ENCODE measurements around the gene SLC17A3. TPM values are rescaled to one million over a fixed set of nuclear protein-coding genes. Genes with fewer than 3 reads are reported as not detected.

SLC17A3 gene
- total and polyA plus RNA-seq, 12 donors, result not detected

DNA sequence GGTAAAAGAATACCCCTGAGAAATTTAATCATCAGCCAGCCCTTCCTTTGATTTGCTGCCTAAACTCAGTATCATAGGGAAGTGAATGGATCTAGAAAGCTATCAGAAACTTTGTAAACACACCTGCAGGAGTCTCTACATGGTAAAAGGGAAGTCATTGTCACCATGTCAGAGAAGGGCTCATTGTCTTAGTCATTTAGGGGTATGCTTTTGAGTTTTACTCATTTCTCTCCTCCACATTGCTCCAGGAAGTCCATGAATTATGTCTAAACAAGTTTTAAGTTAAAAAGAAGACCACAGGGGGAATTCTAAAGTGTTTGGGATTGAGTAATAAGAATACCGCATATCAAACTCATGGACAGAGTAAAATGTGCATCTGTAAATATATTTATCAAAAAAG, 44.7 kb downstream of the SLC17A3 start:
- TF ChIP-seq, protein P1, sequence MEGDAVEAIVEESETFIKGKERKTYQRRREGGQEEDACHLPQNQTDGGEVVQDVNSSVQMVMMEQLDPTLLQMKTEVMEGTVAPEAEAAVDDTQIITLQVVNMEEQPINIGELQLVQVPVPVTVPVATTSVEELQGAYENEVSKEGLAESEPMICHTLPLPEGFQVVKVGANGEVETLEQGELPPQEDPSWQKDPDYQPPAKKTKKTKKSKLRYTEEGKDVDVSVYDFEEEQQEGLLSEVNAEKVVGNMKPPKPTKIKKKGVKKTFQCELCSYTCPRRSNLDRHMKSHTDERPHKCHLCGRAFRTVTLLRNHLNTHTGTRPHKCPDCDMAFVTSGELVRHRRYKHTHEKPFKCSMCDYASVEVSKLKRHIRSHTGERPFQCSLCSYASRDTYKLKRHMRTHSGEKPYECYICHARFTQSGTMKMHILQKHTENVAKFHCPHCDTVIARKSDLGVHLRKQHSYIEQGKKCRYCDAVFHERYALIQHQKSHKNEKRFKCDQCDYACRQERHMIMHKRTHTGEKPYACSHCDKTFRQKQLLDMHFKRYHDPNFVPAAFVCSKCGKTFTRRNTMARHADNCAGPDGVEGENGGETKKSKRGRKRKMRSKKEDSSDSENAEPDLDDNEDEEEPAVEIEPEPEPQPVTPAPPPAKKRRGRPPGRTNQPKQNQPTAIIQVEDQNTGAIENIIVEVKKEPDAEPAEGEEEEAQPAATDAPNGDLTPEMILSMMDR (IDR thresholded peaks at IDR 0.05), result no peak
- no peak overlapping the region for H3K27ac ChIP-seq
- no peak for DNase-seq
- 92 to 96% methylated on average over 1 of the region's 1 CpG for WGBS, 2 donors
- intact Hi-C loops (cut with DNase I), result no loop called here
- H3K27me3 ChIP-seq, result peaks cover 0 to 11% (median 0%) of the 10 kb centered on the region in 7 donors
- no peaks in the 10 kb centered on the region for H3K4me1 ChIP-seq
- no peaks in the 10 kb centered on the region for H3K9me3 ChIP-seq
- H3K36me3 ChIP-seq, result no peaks in the 10 kb centered on the region
- no peak for ATAC-seq
- no peak overlapping the region for H3K4me3 ChIP-seq

DNA sequence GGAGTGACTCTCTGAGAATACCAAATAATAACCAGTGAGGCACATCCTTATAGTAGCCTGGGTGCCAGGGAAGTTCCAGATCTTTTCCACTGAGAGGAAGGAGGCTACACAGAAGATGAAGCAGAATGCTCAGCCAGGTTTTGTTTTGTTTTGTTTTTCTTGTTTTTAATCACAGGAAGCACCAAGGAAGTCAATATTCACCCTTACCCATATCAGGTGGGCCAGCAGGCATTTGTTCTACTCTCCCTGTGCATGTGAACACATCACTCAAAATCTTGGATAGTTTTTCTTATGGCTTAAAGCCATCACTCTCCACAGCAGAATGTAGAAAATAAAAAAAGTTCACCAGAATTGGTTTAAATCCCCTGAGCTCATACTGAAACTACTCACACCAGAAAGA, 52.7 kb downstream of the SLC17A3 start:
- Histone ChIP-seq H3K27me3 (peaks cover 0 to 4% (median 0%) of the 10 kb centered on the region in 7 donors), H3K4me3 (no peak overlapping the region), H3K27ac (no peak overlapping the region), H3K36me3 (no peaks in the 10 kb centered on the region), H3K9me3 (peaks cover 0 to 3% (median 0%) of the 10 kb centered on the region in 11 donors), H3K4me1 (no peaks in the 10 kb centered on the region)
- no peak for DNase-seq
- TF ChIP-seq, protein P1 (IDR thresholded peaks at IDR 0.05), result no peak
- ATAC-seq, result no peak
- intact Hi-C loops (cut with DNase I), result no loop called here

DNA sequence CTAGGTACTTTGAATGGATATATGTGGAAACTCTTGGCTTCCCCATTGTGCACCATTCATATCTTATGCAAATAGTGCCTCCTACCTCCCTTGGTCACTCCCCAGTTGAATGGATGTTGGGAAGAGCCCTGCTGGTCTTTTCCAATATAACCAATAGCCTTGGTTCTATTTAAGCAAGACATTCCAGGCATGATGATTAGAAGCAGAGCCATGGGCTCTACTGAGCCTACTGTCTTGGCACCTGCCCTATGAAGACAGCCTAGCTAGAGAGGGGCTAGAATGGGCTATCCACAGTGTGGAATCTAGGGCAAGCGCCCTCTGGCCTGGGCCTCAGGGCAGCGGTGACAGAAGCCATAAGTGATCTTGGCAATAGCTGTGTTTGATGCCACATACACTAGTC, 57.8 kb downstream of the SLC17A3 start:
- 94% methylated on average over 2 of the region's 2 CpGs for WGBS, 2 donors
- H3K4me3 ChIP-seq, result no peak overlapping the region
- ATAC-seq (no peak), DNase-seq (no peak)
- no peak overlapping the region for H3K27ac ChIP-seq
- intact Hi-C loops (cut with DNase I), result no loop called here
- H3K27me3 ChIP-seq, result peaks cover 0 to 4% (median 0%) of the 10 kb centered on the region in 7 donors
- H3K9me3 ChIP-seq, result peaks cover 0 to 6% (median 0%) of the 10 kb centered on the region in 11 donors
- H3K36me3 ChIP-seq, result no peaks in the 10 kb centered on the region
- no peaks in the 10 kb centered on the region for H3K4me1 ChIP-seq
- TF ChIP-seq, protein P1 (IDR thresholded peaks at IDR 0.05), result no peak

DNA sequence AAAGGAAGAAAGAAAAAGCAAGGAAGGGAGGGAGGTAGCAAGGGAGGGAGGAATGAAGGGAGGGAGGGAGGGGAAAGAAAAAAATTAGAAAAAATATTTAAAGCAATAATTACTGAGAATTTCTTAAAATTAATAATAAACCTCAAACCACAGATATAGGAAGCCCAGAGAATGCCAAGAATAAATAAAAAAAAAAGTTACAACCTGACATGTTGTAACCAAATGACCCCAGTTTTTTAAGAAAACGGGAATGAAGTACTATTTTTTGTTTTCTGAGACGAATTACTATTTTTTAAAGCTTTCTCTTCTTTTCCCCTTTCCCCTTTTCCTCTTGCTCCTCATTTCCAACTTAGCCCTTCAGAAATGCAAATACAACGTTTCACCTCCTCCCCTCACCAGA, 58.8 kb downstream of the SLC17A3 start:
- Histone ChIP-seq H3K4me3 (no peak overlapping the region), H3K27me3 (peaks cover 0 to 4% (median 0%) of the 10 kb centered on the region in 7 donors), H3K9me3 (peaks cover 0 to 6% (median 0%) of the 10 kb centered on the region in 11 donors), H3K4me1 (no peaks in the 10 kb centered on the region), H3K27ac (no peak overlapping the region), H3K36me3 (no peaks in the 10 kb centered on the region)
- intact Hi-C loops (cut with DNase I), result no loop called here
- no peak for ATAC-seq
- 55 to 56% methylated on average over 3 of the region's 3 CpGs for WGBS, 2 donors
- no peak for DNase-seq
- TF ChIP-seq, protein P1 (IDR thresholded peaks at IDR 0.05), result no peak

Measured in heart right ventricle (tissue), 16 donors.